K562 (cell line): ENCODE measurements around the gene SNUPN. TPM values are rescaled to one million over a fixed set of nuclear protein-coding genes. Genes with fewer than 3 reads are reported as not detected.
A peak's percentile ranks its signal among the peaks of the same experiment; 100 is the strongest.

Experiments used
- ARNT ChIP-seq, 2 experiments: fragments of 450-650 bp; IDR thresholded peaks; 2 replicates each; pipeline ENCODE4 v1.6.1; 2016; ENCODE audit warnings: mild to moderate bottlenecking in 1 of 2
- ATF7 ChIP-seq: fragments of 450-650 bp; IDR thresholded peaks from 2 replicates; pipeline ENCODE4 v1.7.1; 2014; ENCODE audit warnings: mild to moderate bottlenecking, moderate library complexity
- BRD4 ChIP-seq: fragments of 200-600 bp; sonication (generic); IDR thresholded peaks from 2 replicates; pipeline ENCODE4 v1.6.1; 2017; ENCODE audit warnings: inconsistent platforms
- CBX3 ChIP-seq, 2 experiments: IDR thresholded peaks; 1 replicate in 1 of 2; 2 replicates in 1 of 2; pipeline ENCODE4 v1.6.1; 2012; ENCODE audit warnings: inconsistent platforms in 2 of 2, low read length in 2 of 2, borderline replicate concordance in 1 of 2, control low read depth in 1 of 2
- CCNT2 ChIP-seq: IDR thresholded peaks from 2 replicates; pipeline ENCODE4 v1.6.1; 2011; ENCODE audit warnings: borderline replicate concordance, low read depth, mild to moderate bottlenecking, moderate library complexity, mixed read lengths, low read length; ENCODE audit not compliant: insufficient read length; ENCODE audit errors: extremely low read depth
- E2F8 ChIP-seq: fragments of 450-650 bp; IDR thresholded peaks from 2 replicates; pipeline ENCODE4 v1.7.1; 2018; ENCODE audit warnings: mild to moderate bottlenecking, low read depth; ENCODE audit not compliant: partially characterized antibody
- FUS ChIP-seq: fragments of 200-400 bp; formaldehyde crosslinking; optimal IDR thresholded peaks from 2 replicates; pipeline ENCODE3; 2017; ENCODE audit warnings: low read depth, low read length
- NCOA2 ChIP-seq, 2 experiments: fragments of 450-650 bp; IDR thresholded peaks; 2 replicates each; pipeline ENCODE4 v1.6.1; 2018; ENCODE audit warnings: mild to moderate bottlenecking in 2 of 2, moderate library complexity in 1 of 2; ENCODE audit not compliant: partially characterized antibody in 2 of 2
- NRF1 ChIP-seq, 2 experiments: fragments of 450-650 bp; IDR thresholded peaks in 1 of 2; conservative IDR thresholded peaks in 1 of 2; 2 replicates each; pipeline ENCODE4 v1.6.1; 2014; ENCODE audit warnings: mild to moderate bottlenecking in 2 of 2
- PHF8 ChIP-seq: fragments of 200-600 bp; sonication (generic); IDR thresholded peaks from 2 replicates; pipeline ENCODE4 v1.6.1; 2012; ENCODE audit warnings: mixed run types, mild to moderate bottlenecking, inconsistent platforms, low read length, moderate library complexity, borderline replicate concordance
- RAD51 ChIP-seq: fragments of 450-650 bp; IDR thresholded peaks from 2 replicates; pipeline ENCODE4 v1.7.1; 2016; ENCODE audit warnings: low read depth, mild to moderate bottlenecking, borderline replicate concordance
- SUPT5H ChIP-seq: fragments of 450-650 bp; IDR thresholded peaks from 2 replicates; pipeline ENCODE4 v1.6.1; 2016
- TAF1 ChIP-seq: IDR thresholded peaks from 2 replicates; pipeline ENCODE4 v1.6.1; 2011; ENCODE audit warnings: mild to moderate bottlenecking, low read length, moderate library complexity; ENCODE audit not compliant: insufficient read depth, control insufficient read depth, severe bottlenecking; ENCODE audit errors: extremely low read depth
- TFAM ChIP-seq: fragments of 250-450 bp; sonication (Bioruptor Pico); conservative IDR thresholded peaks from 2 replicates; pipeline ENCODE4 v1.5.0; 2021; ENCODE audit warnings: mild to moderate bottlenecking, moderate library complexity
- TFAP4 ChIP-seq: sonication (generic); formaldehyde crosslinking; IDR thresholded peaks from 2 replicates; pipeline ENCODE4 v1.8.0; 2022; ENCODE audit warnings: missing genetic modification reagents, mild to moderate bottlenecking, moderate library complexity, borderline replicate concordance
- ZNF24 ChIP-seq: fragments of 450-650 bp; IDR thresholded peaks from 2 replicates; pipeline ENCODE4 v1.6.1; 2016
- ZNF316 ChIP-seq: fragments of 450-650 bp; IDR thresholded peaks from 2 replicates; pipeline ENCODE4 v1.6.1; 2016
- ZNF408 ChIP-seq: fragments of 250-450 bp; sonication (Bioruptor Pico); IDR thresholded peaks from 2 replicates; pipeline ENCODE4 v1.4.0; 2020; ENCODE audit warnings: low read depth, mild to moderate bottlenecking, moderate library complexity
- ZNF511 ChIP-seq: sonication (generic); formaldehyde crosslinking; IDR thresholded peaks from 2 replicates; pipeline ENCODE4 v1.8.0; 2022; ENCODE audit warnings: mild to moderate bottlenecking, missing genetic modification reagents
- ZNF639 ChIP-seq, 2 experiments: fragments of 200-800 bp in 1 of 2; sonication (Bioruptor generic) in 1 of 2; sonication (generic) in 1 of 2; formaldehyde crosslinking in 1 of 2; IDR thresholded peaks in 1 of 2; conservative IDR thresholded peaks in 1 of 2; 2 replicates each; pipeline versions ENCODE4 v1.5.0 to v1.6.1; 2016 to 2020; ENCODE audit warnings: missing compliant biosample characterization in 1 of 2, missing genetic modification characterization in 1 of 2, missing genetic modification reagents in 1 of 2
- ZNF644 ChIP-seq: fragments of 200-800 bp; sonication (Bioruptor generic); IDR thresholded peaks from 2 replicates; pipeline ENCODE4 v1.6.1; 2016; ENCODE audit warnings: low read depth, missing genetic modification characterization, missing compliant biosample characterization
- polyA plus RNA-seq, 8 experiments: library from polyadenylated mRNA; depleted of rRNA in 4 of 8; stranded (reverse) in 5 of 8; unstranded in 3 of 8; fragments of >200 nt; fragmentation: Nextera tagmentation in 2 of 8; fragmentation: Illumina TruSeq in 1 of 8; extraction: Ambion mirVana in 2 of 8; extraction: Trizol in 1 of 8; gene quantifications; 2 replicates each; pipeline versions ENCODE4 v1.2.1 to v1.2.3, GENCODE V29; 2011 to 2014; ENCODE audit warnings: inconsistent platforms in 1 of 8, missing spikeins in 1 of 8
- total RNA-seq, 7 experiments: library from RNA; depleted of rRNA in 6 of 7; stranded (reverse); fragments of >200 nt in 6 of 7; fragmentation: Illumina TruSeq in 2 of 7; extraction: Trizol in 2 of 7; gene quantifications; 2 replicates each; pipeline versions ENCODE4 v1.2.1 to v1.2.3, GENCODE V29; 2011 to 2021; ENCODE audit warnings: low replicate concordance in 1 of 7

SNUPN gene
- total and polyA plus RNA-seq, 9 of the 15 experiments (the other 6 are each of a cell fraction or from before 2014, with no cell fraction given), result 32.2 to 78.3 (median 40.0) TPM

- peak in 1 of 2 experiments; percentile 77; a peak in 2 of 4 replicates for TF ChIP-seq ZNF639 (CRISPR knock-in tag; conservative IDR thresholded peaks at IDR 0.05 in 1 of 2, IDR thresholded peaks at IDR 0.05 in 1 of 2)
- TF ChIP-seq BRD4, result 0 out of 2 replicates have a peak, but pooled peaks have one; percentile 36
- TF ChIP-seq ZNF24, result no peak
- TF ChIP-seq SUPT5H, result peak; percentile 47; the same call in 1 of the 2 replicates
- peak; percentile 80 for TF ChIP-seq CCNT2
- no peak for TF ChIP-seq RAD51
- peak; percentile 53 for TF ChIP-seq FUS
- no peak for TF ChIP-seq NCOA2 (IDR thresholded peaks at IDR 0.05; ENCODE audit: partially characterized antibody in 2 of 2)
- TF ChIP-seq ZNF316, result peak; percentile 59
- no peak for TF ChIP-seq E2F8
- TF ChIP-seq TFAP4 (CRISPR knock-in tag), result peak; percentile 20; the same call in 1 of the 2 replicates
- TF ChIP-seq ARNT (IDR thresholded peaks at IDR 0.05), result no peak
- peak; percentile 58; the same call in 1 of the 2 replicates for TF ChIP-seq ATF7
- peak; percentile 50 to 58; a peak in 2 of 4 replicates for TF ChIP-seq NRF1 (conservative IDR thresholded peaks at IDR 0.05 in 1 of 2, IDR thresholded peaks at IDR 0.05 in 1 of 2)
- TF ChIP-seq ZNF644 (tag), result 0 out of 2 replicates have a peak, but pooled peaks have one; percentile 13
- no peak for TF ChIP-seq ZNF511 (CRISPR knock-in tag)
- peak; percentile 66 for TF ChIP-seq TAF1
- TF ChIP-seq ZNF408 (CRISPR knock-in tag), result no peak
- peak; percentile 57 for TF ChIP-seq PHF8
- 0 out of 3 replicates have a peak, but pooled peaks of 1 of the 2 experiments have one; percentile 22 for TF ChIP-seq CBX3 (IDR thresholded peaks at IDR 0.05; ENCODE audit: borderline replicate concordance in 1 of 2, low read length in 2 of 2)
- no peak for TF ChIP-seq TFAM
Observed at GRCh38 chr15:75578948-75579920, 46.3 kb downstream of the SNUPN start, which contains the start of gene PTPN9 (continued).
